GM19467 (cell line): ENCODE measurements around the gene CEP350.
"Not testable (repeated sequence)": the region's sequence is repeated elsewhere in the genome, so short reads cannot be mapped to it uniquely, and the experiment has no call there.

ENCODE experiments used
- ATAC-seq: cut with Tn5 transposase; IDR thresholded peaks from one replicate; pipeline ENCODE4 v1.9.1; 2021; ENCODE audit warnings: mild to moderate bottlenecking, moderate library complexity; ENCODE audit not compliant: unreplicated experiment

The CEP350 gene

GRCh38 chr1:180112984-180113647, 158.5 kb downstream of the CEP350 start:
- ATAC-seq = no peak

- no peak for ATAC-seq
Measured at GRCh38 chr1:180114396-180114945, 159.9 kb downstream of the CEP350 start.

- ATAC-seq = no peak
Measured at GRCh38 chr1:180116964-180117763, 162.6 kb downstream of the CEP350 start.

- no peak for ATAC-seq
Measured at GRCh38 chr1:180117764-180118116, 163.1 kb downstream of the CEP350 start.

GRCh38 chr1:180119837-180120236, 165.2 kb downstream of the CEP350 start:
- no peak for ATAC-seq

GRCh38 chr1:180123463-180123936, 168.9 kb downstream of the CEP350 start:
- no peak for ATAC-seq

GRCh38 chr1:180130651-180131050, 176.0 kb downstream of the CEP350 start:
- no peak for ATAC-seq

GRCh38 chr1:180131510-180131909, 176.9 kb downstream of the CEP350 start:
- ATAC-seq = no peak

- no peak for ATAC-seq
Measured at GRCh38 chr1:180133193-180133592, 178.6 kb downstream of the CEP350 start.

GRCh38 chr1:180133688-180134087, 179.1 kb downstream of the CEP350 start:
- ATAC-seq = not testable (repeated sequence)

GRCh38 chr1:180135535-180135934, 180.9 kb downstream of the CEP350 start:
- ATAC-seq = no peak

- ATAC-seq = no peak
Measured at GRCh38 chr1:180136331-180136967, 181.8 kb downstream of the CEP350 start.

- ATAC-seq = no peak
Measured at GRCh38 chr1:180136968-180137356, 182.4 kb downstream of the CEP350 start.

- ATAC-seq = no peak
Measured at GRCh38 chr1:180137776-180138175, 183.2 kb downstream of the CEP350 start.

- no peak for ATAC-seq
Measured at GRCh38 chr1:180141381-180141934, 186.8 kb downstream of the CEP350 start.

GRCh38 chr1:180143359-180143758, 188.7 kb downstream of the CEP350 start:
- no peak for ATAC-seq

GRCh38 chr1:180144659-180145357, 190.2 kb downstream of the CEP350 start:
- ATAC-seq = no peak

- no peak for ATAC-seq
Measured at GRCh38 chr1:180145446-180145845, 190.8 kb downstream of the CEP350 start.

- no peak for ATAC-seq
Measured at GRCh38 chr1:180150982-180151381, 196.4 kb downstream of the CEP350 start.

- no peak for ATAC-seq
Measured at GRCh38 chr1:180151508-180151907, 196.9 kb downstream of the CEP350 start.

- ATAC-seq = no peak
Measured at GRCh38 chr1:180152588-180152987, 198.0 kb downstream of the CEP350 start.
